RWPE2 (cell line): ENCODE measurements around the gene FBXL16.
A peak's percentile ranks its signal among the peaks of the same experiment; 100 is the strongest.

Experiments
- ATAC-seq: fragments of 200-7000 bp; cut with Tn5 transposase; 3 replicates; pipeline ENCODE4 v1.9.1; 2021; ENCODE audit warnings: low read depth
- DNase-seq: peaks from one replicate; pipeline ENCODE4 v3.0.0-alpha.2; 2020; ENCODE audit warnings: low spot score
- H3K27ac ChIP-seq: fragments of 450-650 bp; 2 replicates; pipeline ENCODE4 v1.5.1; 2017; ENCODE audit warnings: mild to moderate bottlenecking; ENCODE audit not compliant: poor library complexity, severe bottlenecking
- H3K27me3 ChIP-seq: fragments of 250-450 bp; sonication (Bioruptor Pico); 2 replicates; pipeline ENCODE4 v1.5.1; 2021; ENCODE audit warnings: mild to moderate bottlenecking, moderate library complexity; ENCODE audit not compliant: insufficient read depth, poor library complexity, severe bottlenecking
- H3K36me3 ChIP-seq: fragments of 250-450 bp; sonication (Bioruptor Pico); 2 replicates; pipeline ENCODE4 v1.5.1; 2020; ENCODE audit warnings: low read depth, mild to moderate bottlenecking, moderate library complexity
- H3K4me1 ChIP-seq: fragments of 250-450 bp; sonication (Bioruptor Pico); 2 replicates; pipeline ENCODE4 v1.5.1; 2021; ENCODE audit warnings: mild to moderate bottlenecking, moderate library complexity; ENCODE audit not compliant: insufficient read depth, poor library complexity, severe bottlenecking
- H3K4me3 ChIP-seq: fragments of 250-450 bp; sonication (Bioruptor Pico); 2 replicates; pipeline ENCODE4 v1.5.1; 2021; ENCODE audit warnings: mild to moderate bottlenecking, moderate library complexity; ENCODE audit not compliant: severe bottlenecking
- H3K9me3 ChIP-seq: fragments of 250-450 bp; sonication (Bioruptor Pico); 2 replicates; pipeline ENCODE4 v1.5.1; 2021; ENCODE audit warnings: mild to moderate bottlenecking, moderate library complexity; ENCODE audit not compliant: severe bottlenecking
- TF ChIP-seq, protein P1 (sequence below): fragments of 450-650 bp; IDR thresholded peaks from one replicate; pipeline ENCODE4 v1.5.1; 2017; ENCODE audit warnings: mild to moderate bottlenecking, moderate library complexity; ENCODE audit not compliant: poor library complexity, severe bottlenecking

FBXL16 gene

DNA sequence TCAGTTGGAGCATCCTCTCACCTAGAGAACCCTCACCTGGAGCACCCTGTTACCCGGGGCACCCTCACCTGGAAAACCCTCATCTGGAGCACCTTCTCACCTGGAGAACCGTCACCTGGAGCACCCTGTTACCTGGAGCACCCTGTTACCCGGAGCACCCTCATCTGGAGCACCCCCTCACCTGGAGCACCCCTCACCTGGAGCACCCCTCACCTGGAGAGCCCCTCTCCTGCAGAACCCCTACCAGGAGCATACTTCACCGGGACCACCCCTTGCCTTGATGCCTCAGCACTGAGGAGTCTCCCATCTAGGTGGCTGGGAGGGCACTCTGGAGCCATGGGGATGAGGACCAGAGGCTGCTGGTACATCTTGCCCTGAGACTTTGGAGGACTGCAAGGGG, 3.4 kb upstream of the FBXL16 start:
- no peaks in the 10 kb centered on the region for H3K27me3 ChIP-seq
- H3K9me3 ChIP-seq = no peaks in the 10 kb centered on the region
- H3K27ac ChIP-seq = no peak overlapping the region
- TF ChIP-seq, protein P1, sequence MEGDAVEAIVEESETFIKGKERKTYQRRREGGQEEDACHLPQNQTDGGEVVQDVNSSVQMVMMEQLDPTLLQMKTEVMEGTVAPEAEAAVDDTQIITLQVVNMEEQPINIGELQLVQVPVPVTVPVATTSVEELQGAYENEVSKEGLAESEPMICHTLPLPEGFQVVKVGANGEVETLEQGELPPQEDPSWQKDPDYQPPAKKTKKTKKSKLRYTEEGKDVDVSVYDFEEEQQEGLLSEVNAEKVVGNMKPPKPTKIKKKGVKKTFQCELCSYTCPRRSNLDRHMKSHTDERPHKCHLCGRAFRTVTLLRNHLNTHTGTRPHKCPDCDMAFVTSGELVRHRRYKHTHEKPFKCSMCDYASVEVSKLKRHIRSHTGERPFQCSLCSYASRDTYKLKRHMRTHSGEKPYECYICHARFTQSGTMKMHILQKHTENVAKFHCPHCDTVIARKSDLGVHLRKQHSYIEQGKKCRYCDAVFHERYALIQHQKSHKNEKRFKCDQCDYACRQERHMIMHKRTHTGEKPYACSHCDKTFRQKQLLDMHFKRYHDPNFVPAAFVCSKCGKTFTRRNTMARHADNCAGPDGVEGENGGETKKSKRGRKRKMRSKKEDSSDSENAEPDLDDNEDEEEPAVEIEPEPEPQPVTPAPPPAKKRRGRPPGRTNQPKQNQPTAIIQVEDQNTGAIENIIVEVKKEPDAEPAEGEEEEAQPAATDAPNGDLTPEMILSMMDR = no peak
- no peaks in the 10 kb centered on the region for H3K36me3 ChIP-seq
- ATAC-seq (no peak), DNase-seq (no peak)
- no peak overlapping the region for H3K4me3 ChIP-seq
- peaks cover 11% of the 10 kb centered on the region for H3K4me1 ChIP-seq

DNA sequence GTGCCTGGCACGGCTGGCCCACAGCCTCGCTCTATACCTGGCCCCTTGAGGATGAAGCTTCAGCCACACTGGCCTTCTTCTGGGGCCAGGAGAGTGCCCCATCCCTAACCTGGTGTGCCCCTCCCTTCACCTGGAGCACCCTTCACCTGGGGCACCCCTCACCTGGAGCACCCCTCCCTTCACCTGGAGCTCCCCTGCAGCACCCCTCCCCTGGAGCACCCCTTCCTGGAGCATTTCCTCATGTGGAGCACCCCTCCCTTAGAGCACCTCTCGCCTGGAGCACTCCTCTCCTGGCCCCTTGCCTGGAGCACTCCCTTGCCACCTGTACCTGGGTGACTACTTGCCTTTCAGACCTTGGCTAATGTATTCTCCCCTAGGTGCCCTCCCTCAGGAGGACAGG, 2.4 kb upstream of the FBXL16 start:
- H3K4me1 ChIP-seq = peaks cover 9% of the 10 kb centered on the region
- no peaks in the 10 kb centered on the region for H3K36me3 ChIP-seq
- no peaks in the 10 kb centered on the region for H3K27me3 ChIP-seq

DNA sequence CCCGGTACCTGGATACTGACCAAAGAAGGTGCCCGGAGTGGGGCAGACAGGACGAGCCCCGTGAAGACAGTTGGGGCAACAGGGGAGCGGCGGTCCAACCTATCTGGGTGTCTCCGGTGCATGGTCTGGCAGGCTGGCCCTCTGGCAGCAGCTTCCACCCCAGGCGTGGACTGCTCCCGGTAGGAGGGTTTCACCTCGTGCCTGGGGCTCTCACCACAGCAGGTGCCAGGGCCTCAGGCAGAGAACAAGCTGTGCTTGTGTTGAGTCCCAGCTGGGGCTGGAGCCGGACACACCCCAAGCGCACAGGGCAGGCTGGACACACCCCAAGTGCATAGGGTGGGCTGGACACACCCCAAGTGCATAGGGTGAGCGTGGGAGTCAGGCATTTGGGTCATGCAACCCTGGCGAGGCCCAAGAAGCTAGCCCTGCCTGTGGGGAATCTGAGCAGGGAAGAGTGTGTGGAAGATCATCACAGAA, 1.5 kb upstream of the FBXL16 start:
- peak overlapping the region; percentile 10 for H3K27ac ChIP-seq
- DNase-seq = no peak
- H3K36me3 ChIP-seq = no peaks in the 10 kb centered on the region
- H3K27me3 ChIP-seq = no peaks in the 10 kb centered on the region
- peak; percentile 24 for ATAC-seq
- peaks cover 5% of the 10 kb centered on the region for H3K4me1 ChIP-seq
- no peak overlapping the region for H3K4me3 ChIP-seq
- H3K9me3 ChIP-seq = no peaks in the 10 kb centered on the region
- TF ChIP-seq, protein P1 = no peak

More for the DNA sequence above, 2.4 kb upstream of the FBXL16 start:
- TF ChIP-seq, protein P1 = no peak
- Histone ChIP-seq H3K4me3 (no peak overlapping the region), H3K27ac (no peak overlapping the region), H3K9me3 (no peaks in the 10 kb centered on the region)
- no peak for ATAC-seq
- no peak for DNase-seq

DNA sequence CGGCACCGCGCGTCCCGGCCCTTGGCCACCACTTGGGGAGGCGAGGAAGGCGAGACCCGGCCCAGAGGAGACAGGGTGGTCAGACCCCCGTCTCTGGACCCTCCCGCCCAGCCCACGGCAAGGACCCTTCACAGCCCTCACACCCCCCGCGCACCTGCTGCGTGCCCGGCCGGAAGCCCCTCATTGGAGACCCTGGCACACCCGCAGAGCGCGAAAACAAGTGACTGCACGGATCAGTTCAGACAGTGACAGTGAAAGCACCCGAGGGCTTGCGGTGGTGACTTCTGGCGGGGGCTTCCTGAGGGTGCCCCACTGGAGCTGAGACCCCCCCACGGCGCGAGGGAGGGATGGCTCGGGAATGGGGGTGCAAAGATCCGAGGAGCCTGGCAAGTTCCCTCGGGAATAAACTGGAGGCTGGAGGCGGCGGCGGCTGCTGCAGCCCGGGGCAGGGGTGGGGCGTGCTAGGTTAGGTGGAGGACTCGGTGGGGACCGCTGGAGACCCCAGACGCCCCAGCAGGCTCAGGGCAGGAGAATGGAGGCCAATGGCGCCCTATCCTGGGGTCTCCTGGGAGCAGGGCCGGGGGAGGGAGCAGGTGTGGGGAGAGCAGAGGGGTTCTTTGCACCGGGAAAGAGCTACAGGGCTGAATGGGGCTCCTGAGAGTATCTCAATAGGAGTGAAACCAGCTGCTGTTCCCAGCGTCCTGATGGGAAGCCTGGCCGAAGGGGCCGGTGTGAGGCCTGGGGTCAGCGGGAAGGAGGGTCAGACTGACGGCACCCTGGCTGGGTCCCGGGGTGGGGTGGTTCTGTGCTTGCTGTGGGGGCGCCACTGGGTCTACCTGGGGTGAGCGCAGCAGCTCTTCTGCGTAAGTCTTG, 824 bp upstream of the FBXL16 start:
- Histone ChIP-seq H3K9me3 (no peaks in the 10 kb centered on the region), H3K4me3 (peak overlapping the region; percentile 87), H3K27me3 (no peaks in the 10 kb centered on the region), H3K4me1 (peaks cover 3% of the 10 kb centered on the region), H3K36me3 (no peaks in the 10 kb centered on the region), H3K27ac (peak overlapping the region; percentile 10)
- TF ChIP-seq, protein P1 = no peak
- DNase-seq = no peak
- 0 out of 3 replicates have a peak, but pooled peaks have one; percentile 4 for ATAC-seq
